Activated naive CD4-positive, alpha-beta T cell treated with anti-CD3 and anti-CD28 coated beads for 36 hours (primary cell): Measurements from ENCODE around the gene SLC23A1. TPM values are rescaled to one million over a fixed set of nuclear protein-coding genes. Genes with fewer than 3 reads are reported as not detected.
"Not testable (repeated sequence)": the region's sequence is repeated elsewhere in the genome, so short reads cannot be mapped to it uniquely, and the experiment has no call there.

Source experiments
- CTCF ChIA-PET: fragments of 350-600 bp; sonication (Branson Sonifier 250); formaldehyde crosslinking; loops from one replicate; lab custom pipeline; 2021; ENCODE audit warnings: antibody characterized with exemption; lab: Charles Lee
- DNase-seq: peaks from one replicate; pipeline ENCODE4 v3.0.0-alpha.2; 2020
- H3K27ac Mint-ChIP-seq: one replicate; pipeline ENCODE4 v1.8.0; 2021; ENCODE audit warnings: mild to moderate bottlenecking, mixed read lengths
- H3K27me3 Mint-ChIP-seq: one replicate; pipeline ENCODE4 v1.8.0; 2021; ENCODE audit warnings: low read depth, mixed read lengths
- H3K36me3 Mint-ChIP-seq: one replicate; pipeline ENCODE4 v1.8.0; 2021; ENCODE audit warnings: low read depth, mixed read lengths
- H3K4me1 Mint-ChIP-seq: one replicate; pipeline ENCODE4 v1.8.0; 2021; ENCODE audit warnings: low read depth, mixed read lengths
- H3K4me3 Mint-ChIP-seq: one replicate; pipeline ENCODE4 v1.8.0; 2021; ENCODE audit warnings: mild to moderate bottlenecking, moderate library complexity, mixed read lengths
- H3K9me3 Mint-ChIP-seq: one replicate; pipeline ENCODE4 v1.8.0; 2021; ENCODE audit warnings: mixed read lengths
- intact Hi-C: fragments of 100-400 bp; cut with micrococcal nuclease; formaldehyde crosslinking; loops from one replicate; pipeline ENCODE4 v1.15.1; 2023
- total RNA-seq, 2 experiments: library from RNA; stranded (reverse); gene quantifications; one replicate each; pipeline ENCODE4 v1.2.3, GENCODE V29; 2021

SLC23A1 gene
- total RNA-seq, 2 experiments from 2014 or later, result 0.62 TPM; not detected in 1

GRCh38 chr5:139376364-139376763 lies 6.7 kb downstream of the SLC23A1 start:
- CTCF ChIA-PET, result interaction anchor here (0.7 to 1.0 kb wide), 3 partner anchors 26 to 257 kb away, joined by 3 to 4 read pairs (median 3); no protein-coding TSS in a partner anchor
- Mint-ChIP-seq H3K27me3 (no peaks in the 10 kb centered on the region), H3K4me3 (no peak overlapping the region), H3K27ac (no peak overlapping the region), H3K9me3 (no peaks in the 10 kb centered on the region), H3K4me1 (peaks cover 2% of the 10 kb centered on the region), H3K36me3 (peaks cover 4% of the 10 kb centered on the region)
- intact Hi-C loops, result no loop called here
- DNase-seq, result no peak

GRCh38 chr5:139374909-139375308 lies 8.2 kb downstream of the SLC23A1 start:
- CTCF ChIA-PET, result interaction anchor here (0.9 to 1.2 kb wide), 2 partner anchors 17 to 261 kb away, joined by 3 to 4 read pairs; no protein-coding TSS in a partner anchor
- Mint-ChIP-seq H3K27me3 (no peaks in the 10 kb centered on the region), H3K4me3 (no peak overlapping the region), H3K36me3 (peaks cover 4% of the 10 kb centered on the region), H3K27ac (no peak overlapping the region), H3K9me3 (no peaks in the 10 kb centered on the region), H3K4me1 (peaks cover 2% of the 10 kb centered on the region)
- no peak for DNase-seq
- intact Hi-C loops, result no loop called here

DNA sequence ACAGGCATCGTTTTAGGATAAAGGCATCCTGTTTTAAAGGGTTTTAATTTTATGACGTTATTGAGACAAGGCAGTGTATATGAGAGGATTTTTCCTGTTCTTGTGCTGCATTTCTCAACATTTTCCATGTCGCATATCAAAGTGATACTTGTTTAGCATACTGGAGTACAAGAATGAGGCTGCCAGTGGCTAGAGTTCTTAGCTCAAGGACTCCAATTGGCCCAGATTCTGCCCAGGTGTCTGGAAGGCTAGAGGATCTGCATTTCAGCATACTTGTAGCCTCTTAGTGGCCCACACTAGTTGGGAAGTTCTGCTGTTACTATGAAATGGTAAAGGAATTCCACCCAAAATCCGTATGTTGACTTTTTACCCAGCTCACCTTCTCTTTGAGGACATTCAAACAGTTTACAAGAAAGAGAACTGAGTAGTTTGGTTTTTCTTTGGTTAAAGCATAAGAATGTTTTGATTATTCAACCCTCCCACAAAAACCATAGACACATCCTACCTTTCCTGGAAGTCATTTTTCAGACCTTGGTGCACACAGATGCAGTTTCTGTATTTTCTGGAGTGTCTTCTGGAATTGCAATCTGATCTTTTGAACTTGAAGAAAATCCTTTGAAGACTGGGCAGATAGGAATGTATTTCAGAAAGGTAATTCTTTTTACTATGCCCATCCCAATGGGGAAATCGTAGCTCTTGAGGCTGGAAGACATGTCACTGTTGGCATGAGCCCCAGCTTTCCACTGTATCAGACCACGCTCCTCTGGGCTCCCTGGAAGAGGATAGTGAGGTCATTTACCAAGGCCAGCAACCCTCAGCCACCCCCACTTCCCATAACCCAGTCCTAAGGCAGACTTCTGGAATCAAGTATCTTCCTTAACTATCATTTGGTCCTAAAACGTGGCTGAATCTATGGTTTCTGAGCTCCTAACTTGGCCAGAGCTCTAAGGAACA lies 11.3 kb downstream of the SLC23A1 start:
- Mint-ChIP-seq H3K27ac (no peak overlapping the region), H3K9me3 (no peaks in the 10 kb centered on the region), H3K4me3 (no peak overlapping the region), H3K36me3 (peaks cover 5% of the 10 kb centered on the region), H3K27me3 (no peaks in the 10 kb centered on the region), H3K4me1 (no peaks in the 10 kb centered on the region)
- no peak for DNase-seq
- intact Hi-C loops, result no loop called here
- CTCF ChIA-PET, result interaction anchor here (0.8 to 0.9 kb wide), 2 partner anchors 121 to 146 kb away, joined by 3 to 4 read pairs; no protein-coding TSS in a partner anchor

DNA sequence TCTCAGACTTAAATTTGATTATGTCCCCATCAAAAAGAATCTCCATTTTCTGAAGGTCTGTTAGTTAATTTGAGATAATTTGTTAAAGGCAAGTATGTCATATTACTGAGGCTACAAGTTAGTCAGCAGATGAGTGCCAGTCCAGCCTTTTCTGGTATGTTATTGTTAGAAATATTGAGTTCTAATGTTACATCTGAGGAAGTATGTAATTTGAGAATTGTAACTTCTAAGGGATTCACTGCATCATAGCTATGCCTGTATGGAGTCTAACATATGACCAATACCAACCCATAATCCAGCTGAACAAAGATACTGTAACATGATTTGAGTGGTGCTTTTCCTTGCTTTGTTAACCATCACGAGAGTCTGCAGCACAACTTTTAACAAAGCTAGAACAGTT lies 13.9 kb downstream of the SLC23A1 start:
- CTCF ChIA-PET, result interaction anchor here (0.8 to 2.1 kb wide), 5 partner anchors 12 to 82 kb away, joined by 3 to 11 read pairs (median 4); partner anchors contain the start of gene PAIP2
- Mint-ChIP-seq H3K4me1 (no peaks in the 10 kb centered on the region), H3K27ac (no peak overlapping the region), H3K9me3 (no peaks in the 10 kb centered on the region), H3K4me3 (no peak overlapping the region), H3K27me3 (no peaks in the 10 kb centered on the region), H3K36me3 (peaks cover 15% of the 10 kb centered on the region)
- intact Hi-C loops, result no loop called here
- no peak for DNase-seq

DNA sequence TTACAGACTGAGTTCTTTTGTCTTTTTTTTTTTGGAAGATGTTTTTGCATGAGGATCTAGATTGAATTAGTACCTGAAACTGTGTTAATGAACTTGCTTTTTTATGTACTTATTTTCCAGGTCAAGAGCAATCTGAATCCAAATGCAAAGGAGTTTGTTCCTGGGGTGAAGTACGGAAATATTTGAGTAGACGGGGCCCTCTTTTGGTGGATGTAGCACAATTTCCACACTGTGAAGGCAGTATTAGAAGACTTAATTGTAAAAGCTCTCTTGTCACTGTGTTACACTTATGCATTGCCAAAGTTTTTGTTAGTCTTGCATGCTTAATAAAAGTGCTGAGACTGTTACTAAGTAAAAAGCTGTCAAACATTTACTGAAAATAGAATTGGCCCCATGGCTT lies 14.5 kb downstream of the SLC23A1 start:
- Mint-ChIP-seq H3K36me3 (peaks cover 20% of the 10 kb centered on the region), H3K4me1 (peaks cover 5% of the 10 kb centered on the region), H3K27me3 (no peaks in the 10 kb centered on the region), H3K4me3 (no peak overlapping the region), H3K9me3 (no peaks in the 10 kb centered on the region), H3K27ac (no peak overlapping the region)
- CTCF ChIA-PET, result interaction anchor here (0.7 to 2.1 kb wide), 6 partner anchors 11 to 65 kb away, joined by 3 to 11 read pairs (median 4); partner anchors contain the start of gene PAIP2
- no peak for DNase-seq
- intact Hi-C loops, result no loop called here

DNA sequence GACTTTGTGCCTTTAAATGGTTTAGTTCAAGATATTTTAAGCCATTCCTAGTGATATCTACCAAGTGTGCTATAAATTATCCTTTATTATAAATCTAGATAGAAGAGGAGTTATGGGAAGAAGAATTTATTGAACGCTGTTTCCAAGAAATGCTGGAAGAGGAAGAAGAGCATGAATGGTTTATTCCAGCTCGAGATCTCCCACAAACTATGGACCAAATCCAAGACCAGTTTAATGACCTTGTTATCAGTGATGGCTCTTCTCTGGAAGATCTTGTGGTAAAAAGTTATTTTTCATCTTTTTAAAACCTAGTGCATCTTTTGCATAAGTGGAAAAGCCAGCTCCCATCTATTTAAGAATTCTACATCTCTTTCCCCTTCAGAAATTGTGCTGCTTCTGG lies 18.6 kb downstream of the SLC23A1 start:
- Mint-ChIP-seq H3K4me1 (peaks cover 15% of the 10 kb centered on the region), H3K27me3 (no peaks in the 10 kb centered on the region), H3K27ac (peak overlapping the region; percentile 9), H3K9me3 (no peaks in the 10 kb centered on the region), H3K4me3 (no peak overlapping the region), H3K36me3 (peaks cover 23% of the 10 kb centered on the region)
- CTCF ChIA-PET, result interaction anchor here (0.9 to 1.2 kb wide), 2 partner anchors 8 to 269 kb away, joined by 3 to 4 read pairs; no protein-coding TSS in a partner anchor
- no peak for DNase-seq
- intact Hi-C loops, result no loop called here

DNA sequence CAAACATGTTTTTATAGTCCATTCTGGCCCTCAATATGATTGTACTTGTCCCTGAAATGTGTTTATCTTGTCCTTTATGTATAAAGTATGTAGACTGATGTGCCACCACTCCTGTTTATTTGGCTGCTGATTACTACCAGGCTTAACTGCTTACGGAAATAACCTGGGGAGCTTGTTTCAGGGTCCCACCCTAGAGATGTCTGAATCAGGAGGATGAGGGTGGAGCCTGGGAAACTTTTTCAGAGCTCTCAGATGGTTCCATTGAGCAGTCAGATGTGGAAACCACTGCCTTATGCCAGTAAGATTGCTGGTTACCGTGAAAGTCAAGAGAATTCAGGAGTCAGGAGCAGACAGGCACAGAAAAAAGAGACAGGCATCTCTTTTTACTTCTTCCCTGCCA lies 19.2 kb downstream of the SLC23A1 start:
- peak overlapping the region; percentile 9 for H3K27ac Mint-ChIP-seq
- intact Hi-C loops, result no loop called here
- H3K4me1 Mint-ChIP-seq, result peaks cover 15% of the 10 kb centered on the region
- no peaks in the 10 kb centered on the region for H3K9me3 Mint-ChIP-seq
- no peak for DNase-seq
- H3K4me3 Mint-ChIP-seq, result no peak overlapping the region
- CTCF ChIA-PET, result interaction anchor here (0.9 kb wide), 1 partner anchor 270 kb away, joined by 3 read pairs; no protein-coding TSS in a partner anchor
- H3K36me3 Mint-ChIP-seq, result peaks cover 23% of the 10 kb centered on the region
- H3K27me3 Mint-ChIP-seq, result no peaks in the 10 kb centered on the region

- Mint-ChIP-seq H3K9me3 (no peaks in the 10 kb centered on the region), H3K4me1 (peaks cover 24% of the 10 kb centered on the region), H3K4me3 (no peak overlapping the region), H3K27ac (no peak overlapping the region), H3K27me3 (no peaks in the 10 kb centered on the region), H3K36me3 (peaks cover 20% of the 10 kb centered on the region)
- CTCF ChIA-PET, result no interaction called here
- intact Hi-C loops, result no loop called here
- no peak for DNase-seq
These were observed 21.2 kb downstream of the SLC23A1 start for GRCh38 chr5:139361835-139362429.

- H3K36me3 Mint-ChIP-seq, result peaks cover 14% of the 10 kb centered on the region
- intact Hi-C loops, result no loop called here
- peaks cover 24% of the 10 kb centered on the region for H3K4me1 Mint-ChIP-seq
- DNase-seq, result no peak
- no peaks in the 10 kb centered on the region for H3K9me3 Mint-ChIP-seq
- no peak overlapping the region for H3K4me3 Mint-ChIP-seq
- H3K27me3 Mint-ChIP-seq, result no peaks in the 10 kb centered on the region
- H3K27ac Mint-ChIP-seq, result no peak overlapping the region
- CTCF ChIA-PET, result no interaction called here
These were observed 22.7 kb downstream of the SLC23A1 start for GRCh38 chr5:139360384-139360783.

DNA sequence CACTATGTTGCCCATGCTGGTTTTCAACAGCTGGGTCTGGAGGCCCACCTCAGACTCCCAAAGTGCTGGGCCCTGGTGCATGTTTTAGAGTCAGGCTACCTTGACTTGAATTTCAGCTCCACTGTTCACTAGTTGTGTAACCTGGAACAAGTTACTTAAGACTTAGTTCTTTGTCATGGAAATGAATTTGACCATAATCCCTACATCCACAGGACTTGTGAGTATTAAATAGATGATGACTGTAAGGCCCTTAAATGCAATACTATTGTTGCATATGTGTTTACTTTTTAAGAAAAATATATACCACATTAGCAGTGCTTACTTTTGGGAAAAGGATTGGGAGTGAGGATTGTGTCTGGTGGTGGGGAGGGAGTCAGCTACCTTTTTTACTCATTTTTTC lies 25.0 kb downstream of the SLC23A1 start:
- no peak overlapping the region for H3K4me3 Mint-ChIP-seq
- DNase-seq, result no peak
- H3K9me3 Mint-ChIP-seq, result no peaks in the 10 kb centered on the region
- H3K36me3 Mint-ChIP-seq, result peaks cover 7% of the 10 kb centered on the region
- no peak overlapping the region for H3K27ac Mint-ChIP-seq
- CTCF ChIA-PET, result interaction anchor here (0.6 to 1.8 kb wide), 2 partner anchors 11 to 146 kb away, joined by 4 to 11 read pairs; no protein-coding TSS in a partner anchor
- H3K27me3 Mint-ChIP-seq, result no peaks in the 10 kb centered on the region
- peaks cover 23% of the 10 kb centered on the region for H3K4me1 Mint-ChIP-seq
- intact Hi-C loops, result no loop called here

- H3K9me3 Mint-ChIP-seq, intact Hi-C loops, H3K36me3 Mint-ChIP-seq, H3K27ac Mint-ChIP-seq, H3K4me3 Mint-ChIP-seq, H3K27me3 Mint-ChIP-seq, DNase-seq: not testable (repeated sequence)
- CTCF ChIA-PET, result interaction anchor here (0.7 to 1.2 kb wide), 2 partner anchors 9 to 525 kb away, joined by 3 to 4 read pairs; no protein-coding TSS in a partner anchor
- H3K4me1 Mint-ChIP-seq, result peaks cover 27% of the 10 kb centered on the region
These were observed 27.2 kb downstream of the SLC23A1 start for GRCh38 chr5:139355900-139356299.

DNA sequence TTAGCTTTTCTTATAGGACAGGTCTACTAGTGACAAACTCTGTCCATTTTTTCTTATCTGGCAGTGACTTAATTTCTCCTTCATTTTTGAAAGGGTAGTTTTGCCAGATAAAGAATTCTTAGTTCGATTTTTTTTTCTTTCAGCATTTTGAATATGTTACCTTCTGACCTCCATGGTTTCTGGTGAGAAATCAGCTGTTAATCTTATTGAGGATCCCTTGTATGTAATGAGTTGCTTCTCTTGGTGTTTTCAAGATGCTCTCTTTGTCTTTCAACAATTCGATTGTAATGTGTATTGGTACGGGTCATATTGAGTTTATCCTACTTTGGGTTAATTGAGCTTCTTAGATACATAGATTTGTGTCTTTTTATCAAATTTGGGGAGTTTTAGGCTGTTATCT lies 28.9 kb downstream of the SLC23A1 start:
- H3K9me3 Mint-ChIP-seq, result no peaks in the 10 kb centered on the region
- H3K27me3 Mint-ChIP-seq, result no peaks in the 10 kb centered on the region
- intact Hi-C loops, result no loop called here
- CTCF ChIA-PET, result interaction anchor here (1.2 kb wide), 1 partner anchor 163 kb away, joined by 5 read pairs; no protein-coding TSS in a partner anchor
- no peak overlapping the region for H3K27ac Mint-ChIP-seq
- H3K4me1 Mint-ChIP-seq, result peaks cover 27% of the 10 kb centered on the region
- H3K36me3 Mint-ChIP-seq, result peaks cover 8% of the 10 kb centered on the region
- no peak for DNase-seq
- no peak overlapping the region for H3K4me3 Mint-ChIP-seq
